ENCODE data around the gene ZBTB16. TPM values are rescaled to one million over a fixed set of nuclear protein-coding genes. Genes with fewer than 3 reads are reported as not detected.

ZBTB16 gene
- total and polyA plus RNA-seq, 2 experiments from 2014 or later: 0.29 to 1.4 TPM

- TF ChIP-seq ZNF462 (CRISPR knock-in tag; IDR thresholded peaks at IDR 0.05) (no peak), EZH2phosphoT487 (IDR thresholded peaks at IDR 0.05; ENCODE audit: unreplicated experiment) (no peak), ZNF331 (CRISPR knock-in tag; IDR thresholded peaks at IDR 0.05; ENCODE audit: low read depth) (no peak), JUNB (IDR thresholded peaks at IDR 0.05; ENCODE audit: unreplicated experiment) (no peak), CREB1 (CRISPR knock-in tag; IDR thresholded peaks at IDR 0.05; ENCODE audit: low read depth) (no peak)
These were observed 109.2 kb downstream of the ZBTB16 start (continued) for GRCh38 chr11:114168691-114169090.

- DNase-seq (ENCODE audit: low spot score): no peak
- ATAC-seq: no peak
- no peak overlapping the region for H3K4me3 Mint-ChIP-seq
- H3K4me3 ChIP-seq: no peak overlapping the region
- H3K9me2 ChIP-seq (ENCODE audit: insufficient read depth): no peaks in the 10 kb centered on the region
- H3K4me1 Mint-ChIP-seq: peaks cover 28% of the 10 kb centered on the region
- no peaks in the 10 kb centered on the region for H3K36me3 ChIP-seq (ENCODE audit: insufficient read depth)
- no peak overlapping the region for H2AFZ ChIP-seq
- H3K36me3 Mint-ChIP-seq (ENCODE audit: low read depth): no peaks in the 10 kb centered on the region
- no peaks in the 10 kb centered on the region for H3K79me2 ChIP-seq (replicated peaks; ENCODE audit: insufficient read depth)
- no peaks in the 10 kb centered on the region for H3K9me3 Mint-ChIP-seq
- H3K27ac ChIP-seq (ENCODE audit: low read depth): no peak overlapping the region
- H3F3A ChIP-seq (replicated peaks; ENCODE audit: low read depth): no peaks in the 10 kb centered on the region
- no peaks in the 10 kb centered on the region for H3K27me3 ChIP-seq (ENCODE audit: insufficient read depth)
- no peak overlapping the region for H3K27ac Mint-ChIP-seq
- no peak overlapping the region for H3K4me2 ChIP-seq
- no peaks in the 10 kb centered on the region for H4K20me1 ChIP-seq (replicated peaks; ENCODE audit: insufficient read depth)
- H3K4me1 ChIP-seq (ENCODE audit: insufficient read depth): peaks cover 16% of the 10 kb centered on the region
- peaks cover 12% of the 10 kb centered on the region for H3K27me3 Mint-ChIP-seq (ENCODE audit: insufficient read depth, low read depth, poor library complexity)
- TF ChIP-seq ZNF462 (CRISPR knock-in tag; IDR thresholded peaks at IDR 0.05) (no peak), NANOG (IDR thresholded peaks at IDR 0.05; ENCODE audit: borderline replicate concordance) (no peak), CREB1 (CRISPR knock-in tag; IDR thresholded peaks at IDR 0.05; ENCODE audit: low read depth) (no peak), EZH2phosphoT487 (IDR thresholded peaks at IDR 0.05; ENCODE audit: unreplicated experiment) (no peak)
These were observed 109.8 kb downstream of the ZBTB16 start for GRCh38 chr11:114169321-114169749.

Measured in GM23338 (cell line).